HG03025 (cell line): ENCODE data around the gene FOXF2.

Source experiments
- ATAC-seq: cut with Tn5 transposase; IDR thresholded peaks from one replicate; pipeline ENCODE4 v1.9.1; 2021; ENCODE audit warnings: mild to moderate bottlenecking, moderate library complexity; ENCODE audit not compliant: unreplicated experiment, low FRiP score

The FOXF2 gene

GRCh38 chr6:1405221-1405620 lies 15.8 kb downstream of the FOXF2 start:
- no peak for ATAC-seq

- ATAC-seq = no peak
Observed at GRCh38 chr6:1406306-1407072, 17.1 kb downstream of the FOXF2 start.

- ATAC-seq = no peak
Observed at GRCh38 chr6:1407499-1407990, 18.2 kb downstream of the FOXF2 start.

- ATAC-seq = no peak
Observed at GRCh38 chr6:1409774-1410465, 20.5 kb downstream of the FOXF2 start.

GRCh38 chr6:1412901-1413300 lies 23.5 kb downstream of the FOXF2 start:
- no peak for ATAC-seq

- no peak for ATAC-seq
Observed at GRCh38 chr6:1415416-1416063, 26.2 kb downstream of the FOXF2 start.

GRCh38 chr6:1416191-1416760 lies 26.9 kb downstream of the FOXF2 start:
- ATAC-seq = no peak

GRCh38 chr6:1416820-1417219 lies 27.4 kb downstream of the FOXF2 start:
- no peak for ATAC-seq

GRCh38 chr6:1417718-1418117 lies 28.3 kb downstream of the FOXF2 start:
- ATAC-seq = no peak

GRCh38 chr6:1418471-1419191 lies 29.3 kb downstream of the FOXF2 start:
- ATAC-seq = no peak

GRCh38 chr6:1420382-1420781 lies 31.0 kb downstream of the FOXF2 start:
- no peak for ATAC-seq

- no peak for ATAC-seq
Observed at GRCh38 chr6:1422290-1422689, 32.9 kb downstream of the FOXF2 start.

- ATAC-seq = no peak
Observed at GRCh38 chr6:1423578-1423977, 34.2 kb downstream of the FOXF2 start.

- no peak for ATAC-seq
Observed at GRCh38 chr6:1424306-1424927, 35.0 kb downstream of the FOXF2 start.

GRCh38 chr6:1426416-1426815 lies 37.0 kb downstream of the FOXF2 start:
- ATAC-seq = no peak

GRCh38 chr6:1435806-1436205 lies 46.4 kb downstream of the FOXF2 start:
- no peak for ATAC-seq

GRCh38 chr6:1436334-1437306 lies 47.2 kb downstream of the FOXF2 start:
- no peak for ATAC-seq

- ATAC-seq = no peak
Observed at GRCh38 chr6:1437553-1438406, 48.4 kb downstream of the FOXF2 start.
